Skeletal muscle tissue (tissue), 4 donors: Measurements from ENCODE around the gene PTPRN2. TPM values are rescaled to one million over a fixed set of nuclear protein-coding genes. Genes with fewer than 3 reads are reported as not detected.
"Not testable (repeated sequence)": the region's sequence is repeated elsewhere in the genome, so short reads cannot be mapped to it uniquely, and the experiment has no call there.

Source experiments
- H3K27ac ChIP-seq: one replicate; pipeline ENCODE4 v1.7.0; 2013; ENCODE audit warnings: mild to moderate bottlenecking, low read depth, low read length, inconsistent platforms
- H3K27me3 ChIP-seq, 3 donors: one replicate each; pipeline ENCODE4 v1.7.0; 2013; ENCODE audit warnings: low read length in 3 of 3; ENCODE audit not compliant: control insufficient read depth in 3 of 3, insufficient read depth in 3 of 3
- H3K36me3 ChIP-seq, 3 donors: one replicate each; pipeline ENCODE4 v1.7.0; 2013; ENCODE audit warnings: low read length in 3 of 3; ENCODE audit not compliant: control insufficient read depth in 3 of 3, insufficient read depth in 3 of 3
- H3K4me1 ChIP-seq, 3 donors: one replicate each; pipeline ENCODE4 v1.7.0; 2013; ENCODE audit warnings: low read length in 3 of 3, mild to moderate bottlenecking in 3 of 3; ENCODE audit not compliant: control insufficient read depth in 3 of 3, insufficient read depth in 3 of 3
- H3K4me3 ChIP-seq, 3 donors: one replicate each; pipeline ENCODE4 v1.7.0; 2013; ENCODE audit warnings: low read length in 3 of 3
- H3K9ac ChIP-seq, 3 donors: one replicate each; pipeline ENCODE4 v1.7.0; 2013; ENCODE audit warnings: low read length in 3 of 3, mild to moderate bottlenecking in 3 of 3, moderate library complexity in 2 of 3, low read depth in 1 of 3
- H3K9me3 ChIP-seq, 3 donors: one replicate each; pipeline ENCODE4 v1.7.0; 2013; ENCODE audit warnings: low read length in 3 of 3; ENCODE audit not compliant: control insufficient read depth in 3 of 3
- total RNA-seq: library from RNA; depleted of rRNA; stranded (reverse); fragments of >200 nt; gene quantifications from one replicate; pipeline ENCODE4 v1.2.3, GENCODE V29; 2014
- donor health status: Osteomylitis.

Gene PTPRN2
- total RNA-seq, 1 donor from 2014 or later = 1.6 TPM

DNA sequence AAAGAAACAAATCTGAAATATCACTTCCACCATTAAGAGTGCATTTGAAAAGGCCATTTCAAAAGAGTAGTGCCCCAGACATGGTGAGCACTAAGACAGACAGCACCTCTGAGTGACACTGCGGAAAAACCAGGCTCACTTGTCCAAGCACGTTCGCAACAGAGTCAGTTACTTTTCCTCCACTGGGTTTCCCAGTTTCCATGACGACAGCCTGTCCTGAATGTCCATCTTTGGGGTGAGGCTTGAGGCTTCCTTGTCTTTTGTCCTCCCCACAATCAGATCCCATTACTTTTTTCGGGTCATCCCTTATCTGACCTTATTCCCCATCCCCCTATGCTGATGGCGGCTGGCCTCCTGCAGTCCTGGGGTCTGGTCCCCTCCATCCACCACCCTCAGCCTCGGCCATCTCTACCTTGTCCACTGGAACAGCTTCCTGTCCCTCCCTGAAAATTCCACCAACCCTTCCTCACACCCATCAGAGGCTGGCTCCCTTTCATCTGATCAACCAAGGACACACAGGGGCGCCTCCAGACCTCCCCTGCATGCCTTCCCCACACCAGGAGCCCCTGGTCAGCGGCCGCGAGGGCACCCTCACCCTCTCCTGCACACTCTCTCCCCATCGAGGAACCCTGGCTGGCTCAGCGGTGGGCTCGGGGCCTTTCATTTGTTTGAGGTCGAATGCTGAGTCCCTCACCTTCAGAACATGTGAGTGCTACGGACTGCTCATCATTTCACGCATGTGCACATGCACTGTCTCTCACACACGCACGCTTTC is 887.2 kb downstream of the PTPRN2 start:
- no peak overlapping the region for H3K4me3 ChIP-seq
- H3K27ac ChIP-seq = no peak overlapping the region
- H3K9me3 ChIP-seq = no peaks in the 10 kb centered on the region
- H3K9ac ChIP-seq = no peak overlapping the region
- peaks cover 0 to 20% (median 3%) of the 10 kb centered on the region in 3 donors for H3K27me3 ChIP-seq
- H3K36me3 ChIP-seq = no peaks in the 10 kb centered on the region
- no peaks in the 10 kb centered on the region for H3K4me1 ChIP-seq

DNA sequence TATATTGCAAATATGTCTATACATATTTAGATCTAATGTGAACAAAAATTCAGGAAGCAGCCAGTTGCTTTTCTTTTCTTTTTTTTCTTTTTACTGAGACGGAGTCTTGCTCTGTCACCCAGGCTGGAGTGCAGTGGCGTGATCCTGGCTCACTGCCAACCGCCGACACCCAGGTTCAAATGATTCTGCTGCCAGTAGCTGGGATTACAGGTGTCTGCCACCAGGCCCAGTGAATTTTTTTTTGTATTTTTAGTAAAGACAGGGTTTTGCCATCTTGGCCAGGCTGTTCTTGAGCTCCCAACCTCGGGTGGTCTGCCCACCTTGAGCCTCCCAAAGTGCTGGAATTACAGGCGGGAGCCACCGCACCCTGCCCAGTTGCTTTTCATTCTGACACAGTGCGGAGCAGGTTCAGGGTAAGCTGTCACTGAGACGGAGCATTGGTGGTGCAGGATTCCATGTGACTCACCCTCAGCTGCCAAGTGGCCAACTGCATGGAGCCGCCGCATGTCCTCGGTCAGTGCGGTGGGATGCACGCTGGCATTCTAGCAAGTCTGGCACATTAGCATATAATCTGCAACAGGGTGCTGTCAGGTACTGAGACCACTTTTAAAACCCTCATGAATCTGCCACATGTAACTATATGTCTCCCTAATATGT is 888.1 kb downstream of the PTPRN2 start:
- no peaks in the 10 kb centered on the region for H3K4me1 ChIP-seq
- H3K9ac ChIP-seq = no peak overlapping the region
- H3K9me3 ChIP-seq = no peaks in the 10 kb centered on the region
- H3K27me3 ChIP-seq = peaks cover 0 to 17% (median 2%) of the 10 kb centered on the region in 3 donors
- H3K36me3 ChIP-seq = no peaks in the 10 kb centered on the region
- H3K4me3 ChIP-seq = no peak overlapping the region
- H3K27ac ChIP-seq = no peak overlapping the region

DNA sequence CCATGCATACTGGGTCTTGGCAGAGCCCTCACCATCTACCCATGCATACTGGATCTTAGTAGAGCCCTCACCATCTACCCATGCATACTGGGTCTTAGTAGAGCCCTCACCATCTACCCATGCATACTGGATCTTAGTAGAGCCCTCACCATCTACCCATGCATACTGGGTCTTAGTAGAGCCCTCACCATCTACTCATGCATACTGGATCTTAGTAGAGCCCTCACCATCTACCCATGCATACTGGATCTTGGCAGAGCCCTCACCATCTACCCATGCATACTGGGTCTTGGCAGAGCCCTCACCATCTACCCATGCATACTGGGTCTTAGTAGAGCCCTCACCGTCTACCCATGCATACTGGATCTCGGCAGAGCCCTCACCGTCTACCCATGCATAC is 890.3 kb downstream of the PTPRN2 start:
- peaks cover 8 to 22% (median 9%) of the 10 kb centered on the region in 3 donors for H3K27me3 ChIP-seq
- H3K4me3 ChIP-seq, H3K36me3 ChIP-seq, H3K9ac ChIP-seq, H3K9me3 ChIP-seq, H3K27ac ChIP-seq, H3K4me1 ChIP-seq: not testable (repeated sequence)

DNA sequence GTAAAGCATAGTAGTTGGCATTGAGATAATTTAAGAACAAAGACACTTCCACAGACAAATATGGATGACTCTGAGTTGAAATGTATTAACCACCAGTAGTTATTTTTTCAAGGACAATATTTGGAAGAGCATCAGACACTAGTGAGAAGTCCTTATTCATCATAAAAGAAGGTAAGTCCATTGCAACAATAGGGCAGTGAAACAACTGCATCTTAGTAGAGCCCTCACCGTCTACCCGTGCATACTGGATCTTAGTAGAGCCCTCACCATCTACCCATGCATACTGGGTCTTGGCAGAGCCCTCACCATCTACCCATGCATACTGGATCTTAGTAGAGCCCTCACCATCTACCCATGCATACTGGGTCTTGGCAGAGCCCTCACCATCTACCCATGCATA is 892.0 kb downstream of the PTPRN2 start:
- H3K27ac ChIP-seq, H3K36me3 ChIP-seq, H3K4me1 ChIP-seq, H3K9me3 ChIP-seq, H3K9ac ChIP-seq, H3K4me3 ChIP-seq: not testable (repeated sequence)
- peaks cover 15 to 29% (median 16%) of the 10 kb centered on the region in 3 donors for H3K27me3 ChIP-seq

DNA sequence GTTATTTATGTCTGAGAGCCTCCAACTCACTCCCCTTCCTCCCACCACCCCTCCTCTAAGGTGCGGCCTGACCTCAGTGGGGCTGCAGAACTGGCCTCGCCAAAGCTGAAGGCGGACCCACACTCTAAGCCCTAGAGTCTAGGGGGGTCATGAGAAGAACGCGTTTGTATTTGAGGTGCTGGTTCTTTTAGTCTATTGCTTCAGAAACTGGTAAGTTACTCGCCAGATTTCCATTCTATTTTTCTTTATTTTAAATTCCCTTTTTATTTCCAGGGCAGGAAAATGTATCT is 893.3 kb downstream of the PTPRN2 start:
- Histone ChIP-seq H3K36me3 (no peaks in the 10 kb centered on the region), H3K9ac (no peak overlapping the region), H3K27ac (no peak overlapping the region), H3K4me3 (no peak overlapping the region), H3K4me1 (peaks cover 11 to 15% (median 12%) of the 10 kb centered on the region in 3 donors), H3K27me3 (peaks cover 22 to 37% (median 25%) of the 10 kb centered on the region in 3 donors), H3K9me3 (no peaks in the 10 kb centered on the region)

DNA sequence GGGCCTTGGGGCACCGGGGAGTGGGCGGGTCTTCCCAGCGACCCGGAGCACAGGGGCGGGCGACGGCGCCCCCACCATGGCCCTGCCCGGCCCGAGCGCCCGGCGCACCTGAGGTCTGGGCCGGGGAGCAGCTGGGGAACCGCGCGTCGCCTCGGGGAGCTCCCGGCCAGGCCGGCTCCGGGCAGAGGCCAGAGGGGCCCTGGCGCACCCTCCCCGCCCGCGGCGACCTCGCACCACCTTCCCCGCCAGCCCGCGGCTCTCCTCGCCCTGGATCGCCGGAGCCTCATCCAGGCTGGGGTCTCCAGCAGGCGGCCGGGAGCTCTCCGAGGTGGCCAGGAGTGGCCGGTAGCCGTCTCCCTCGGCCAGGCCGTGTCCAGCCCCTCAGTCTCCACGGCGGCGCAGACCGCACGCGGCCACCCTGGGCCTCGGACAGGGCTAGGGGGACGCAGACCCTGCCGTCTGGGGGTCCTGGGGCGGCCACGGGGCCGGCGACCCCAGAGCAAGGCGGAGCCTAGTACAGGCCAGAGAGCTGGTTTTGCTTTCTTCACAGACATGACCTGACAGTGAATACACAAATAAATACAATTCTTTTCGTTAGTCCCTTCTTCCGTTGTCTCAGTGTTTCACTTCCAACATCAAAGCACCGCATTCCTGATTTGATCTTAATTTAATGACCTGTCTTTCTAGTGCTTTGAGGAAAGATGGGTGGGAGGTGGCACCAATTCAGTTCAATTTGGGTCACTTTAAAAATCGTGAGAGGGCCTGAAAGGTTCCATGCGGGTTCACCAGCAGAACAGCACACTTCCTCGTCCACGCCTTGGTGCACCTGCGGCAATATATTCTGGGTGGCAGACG is 893.9 kb downstream of the PTPRN2 start:
- peaks cover 25 to 43% (median 29%) of the 10 kb centered on the region in 3 donors for H3K27me3 ChIP-seq
- no peak overlapping the region for H3K4me3 ChIP-seq
- H3K9me3 ChIP-seq = no peaks in the 10 kb centered on the region
- no peak overlapping the region for H3K27ac ChIP-seq
- peaks cover 11 to 15% (median 12%) of the 10 kb centered on the region in 3 donors for H3K4me1 ChIP-seq
- H3K36me3 ChIP-seq = no peaks in the 10 kb centered on the region
- no peak overlapping the region for H3K9ac ChIP-seq

DNA sequence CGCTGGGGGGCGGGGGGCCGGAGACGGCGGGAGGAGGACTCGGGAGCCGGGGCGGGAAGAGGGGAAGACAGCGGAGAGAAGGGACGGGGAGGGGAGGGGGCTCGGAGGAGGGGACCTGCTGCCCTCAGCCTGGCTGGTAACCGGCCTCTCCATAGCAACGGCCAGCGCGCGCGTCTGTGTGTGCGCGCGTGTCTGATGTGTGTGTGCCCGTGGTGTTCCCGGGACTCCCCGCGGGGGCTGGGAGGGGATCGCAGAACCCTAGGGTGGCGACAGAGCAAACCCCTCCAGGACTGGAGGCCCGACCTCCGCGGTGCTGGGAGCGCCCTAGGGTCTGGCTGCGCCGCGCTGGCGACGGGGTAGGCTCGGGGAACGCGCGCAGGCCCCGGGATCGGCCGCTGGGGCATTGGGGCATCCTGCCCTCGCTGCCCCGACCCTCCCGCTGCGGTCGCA is 894.5 kb downstream of the PTPRN2 start:
- no peak overlapping the region for H3K4me3 ChIP-seq
- no peaks in the 10 kb centered on the region for H3K9me3 ChIP-seq
- no peak overlapping the region for H3K9ac ChIP-seq
- H3K27ac ChIP-seq = no peak overlapping the region
- peaks cover 30 to 49% (median 34%) of the 10 kb centered on the region in 3 donors for H3K27me3 ChIP-seq
- peaks cover 11 to 15% (median 12%) of the 10 kb centered on the region in 3 donors for H3K4me1 ChIP-seq
- H3K36me3 ChIP-seq = no peaks in the 10 kb centered on the region

DNA sequence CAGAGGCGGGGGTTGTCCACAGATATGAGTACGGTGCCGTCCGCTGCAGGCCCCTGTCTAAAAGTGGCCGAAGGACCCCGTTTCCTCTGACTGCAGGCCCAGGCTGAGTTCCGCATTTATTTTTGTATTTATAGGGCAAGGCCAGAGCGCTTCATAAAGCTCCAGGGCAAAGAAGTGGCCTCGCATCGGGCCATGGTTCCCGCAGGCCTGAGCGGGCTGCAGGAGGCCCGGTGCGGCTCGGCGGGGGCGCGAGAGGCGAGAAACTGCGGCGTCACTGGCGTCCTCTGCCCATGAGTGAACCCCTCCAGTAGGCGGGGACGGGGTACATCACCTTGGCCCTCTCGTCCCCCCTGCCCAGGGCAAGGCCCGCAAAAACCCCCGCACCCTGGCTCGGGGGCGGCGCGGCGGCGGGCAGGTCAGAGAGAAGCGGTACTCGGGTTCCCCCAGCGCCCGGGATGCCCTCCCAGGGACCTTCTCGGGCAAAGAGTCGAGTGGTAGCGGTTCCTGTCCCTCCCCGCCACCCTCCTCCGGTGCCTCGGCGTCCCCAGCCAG is 895.1 kb downstream of the PTPRN2 start:
- peaks cover 11 to 15% (median 12%) of the 10 kb centered on the region in 3 donors for H3K4me1 ChIP-seq
- H3K27me3 ChIP-seq = peaks cover 31 to 54% (median 40%) of the 10 kb centered on the region in 3 donors
- H3K9me3 ChIP-seq = no peaks in the 10 kb centered on the region

DNA sequence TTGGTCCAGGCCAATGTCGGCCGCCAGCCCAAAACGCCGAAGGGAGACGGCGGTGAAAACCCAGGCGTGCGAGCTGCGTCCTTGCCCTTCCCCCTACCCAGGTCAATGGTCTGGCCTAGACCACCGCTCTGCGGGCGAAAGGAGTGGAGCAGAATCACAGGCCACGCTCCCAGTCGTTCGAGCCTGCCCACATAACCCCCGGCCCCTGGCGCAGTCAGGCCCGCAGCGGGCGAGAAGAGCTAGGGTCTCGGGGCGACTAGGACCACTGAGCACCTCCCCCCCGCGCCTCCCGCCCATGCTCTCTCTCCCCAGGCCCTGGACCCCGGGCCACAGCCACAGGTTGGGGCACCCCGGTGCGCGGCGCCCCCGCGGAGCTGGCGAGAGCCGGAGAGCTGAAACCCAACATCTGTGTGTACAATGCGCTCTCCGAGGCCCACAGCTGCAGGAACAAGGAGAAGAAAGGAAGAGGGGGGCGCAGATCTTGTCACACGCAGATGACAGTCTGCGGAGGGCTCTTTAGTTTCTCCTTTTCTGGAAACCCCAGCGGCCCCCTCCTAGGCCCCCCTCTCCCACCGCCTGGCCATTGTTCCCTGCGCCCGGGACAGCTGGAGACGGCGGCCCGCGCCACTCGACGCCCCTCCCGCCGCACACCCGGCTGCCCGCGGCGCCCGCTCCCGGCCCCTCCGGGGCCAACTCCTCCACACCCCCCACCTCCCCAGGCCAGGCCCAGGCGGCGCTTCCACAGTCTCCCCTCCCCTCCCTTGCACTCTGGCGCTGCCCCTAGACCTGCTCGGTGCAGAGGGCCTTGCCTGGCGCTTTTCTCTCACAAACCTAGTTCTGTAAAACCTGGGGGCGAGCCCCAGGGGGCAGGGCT is 895.8 kb downstream of the PTPRN2 start:
- Histone ChIP-seq H3K9ac (no peak overlapping the region), H3K27me3 (peaks cover 37 to 60% (median 46%) of the 10 kb centered on the region in 3 donors), H3K36me3 (no peaks in the 10 kb centered on the region), H3K4me1 (peaks cover 11 to 15% (median 12%) of the 10 kb centered on the region in 3 donors), H3K9me3 (no peaks in the 10 kb centered on the region), H3K4me3 (peak overlapping the region; percentile 52 to 66 (median 54)), H3K27ac (no peak overlapping the region)

More for the DNA sequence above, 895.1 kb downstream of the PTPRN2 start:
- H3K4me3 ChIP-seq = no peak overlapping the region
- no peak overlapping the region for H3K27ac ChIP-seq
- no peaks in the 10 kb centered on the region for H3K36me3 ChIP-seq
- H3K9ac ChIP-seq = no peak overlapping the region
